ENCODE data around the gene RFFL. TPM values are rescaled to one million over a fixed set of nuclear protein-coding genes. Genes with fewer than 3 reads are reported as not detected.

Gene RFFL
- total and polyA plus RNA-seq, 9 of the 15 experiments (the other 6 are each of a cell fraction or from before 2014, with no cell fraction given) = 3.4 to 18.1 (median 12.8) TPM

GRCh38 chr17:35088356-35088880 lies 24.9 kb upstream of the RFFL start (continued):
- TF ChIP-seq CTCF (IDR thresholded peaks at IDR 0.05 in 2 of 3, conservative IDR thresholded peaks at IDR 0.05 in 1 of 3; ENCODE audit: insufficient read depth in 2 of 3, low read depth in 1 of 3, low read length in 3 of 3) = 0 out of 6 replicates have a peak, but pooled peaks of 1 of the 3 experiments have one; percentile 15
- no peak for TF ChIP-seq SP2 (IDR thresholded peaks at IDR 0.05; ENCODE audit: extremely low read depth, low read depth, low read length, poor library complexity, severe bottlenecking)
- TF ChIP-seq HMBOX1 (IDR thresholded peaks at IDR 0.05) = peak; percentile 36; the same call in 1 of the 2 replicates
- no peak for TF ChIP-seq ZNF398 (CRISPR knock-in tag; IDR thresholded peaks at IDR 0.05)
- TF ChIP-seq KAT7 (CRISPR knock-in tag; IDR thresholded peaks at IDR 0.05; ENCODE audit: borderline replicate concordance) = no peak
- peak; percentile 48; the same call in 1 of the 2 replicates for TF ChIP-seq SMAD4 (CRISPR knock-in tag; conservative IDR thresholded peaks at IDR 0.05)
- TF ChIP-seq GTF2E2 (tag; IDR thresholded peaks at IDR 0.05) = no peak
- TF ChIP-seq ZBTB40 (IDR thresholded peaks at IDR 0.05) = no peak
- TF ChIP-seq ZBTB40 (CRISPR knock-in tag; IDR thresholded peaks at IDR 0.05) = no peak
- no peak for TF ChIP-seq PPARD (CRISPR knock-in tag; IDR thresholded peaks at IDR 0.05)
- 0 out of 2 replicates have a peak, but pooled peaks have one; percentile 9 for TF ChIP-seq GATAD2A (IDR thresholded peaks at IDR 0.05)
- TF ChIP-seq BCOR (IDR thresholded peaks at IDR 0.05) = peak; percentile 67; the same call in 1 of the 2 replicates
- TF ChIP-seq SMARCA5 (IDR thresholded peaks at IDR 0.05) = 0 out of 2 replicates have a peak, but pooled peaks have one; percentile 10

Data from K562 (cell line).